MM.1S (cell line): ENCODE data around the gene KIAA1671.

Source experiments
- DNase-seq: peaks from one replicate; pipeline ENCODE4 v3.0.0-alpha.2; 2015
- H2AFZ ChIP-seq: fragments of 300-600 bp; sonication (generic); 2 replicates; pipeline ENCODE4 v1.6.0; 2016; ENCODE audit warnings: antibody characterized with exemption, low read length
- H3F3A ChIP-seq: fragments of 300-600 bp; sonication (generic); 2 replicates; pipeline ENCODE4 v1.6.1; 2016; ENCODE audit warnings: mild to moderate bottlenecking, antibody characterized with exemption, low read length, moderate library complexity, mixed read lengths; ENCODE audit not compliant: insufficient read depth
- H3K27ac ChIP-seq: fragments of 300-600 bp; sonication (generic); 2 replicates; pipeline ENCODE4 v1.5.1; 2016; ENCODE audit warnings: mild to moderate bottlenecking, low read length
- H3K27me3 ChIP-seq: fragments of 300-600 bp; sonication (generic); replicated peaks from 2 replicates; pipeline ENCODE4 v1.6.0; 2016; ENCODE audit warnings: low read length; ENCODE audit not compliant: insufficient read depth
- H3K36me3 ChIP-seq: fragments of 300-600 bp; sonication (generic); replicated peaks from 2 replicates; pipeline ENCODE4 v1.6.1; 2016; ENCODE audit warnings: mild to moderate bottlenecking, low read length, mixed read lengths; ENCODE audit not compliant: insufficient read depth
- H3K4me1 ChIP-seq: fragments of 300-600 bp; sonication (generic); 2 replicates; pipeline ENCODE4 v1.6.1; 2016; ENCODE audit warnings: low read length, mixed read lengths
- H3K4me2 ChIP-seq: fragments of 300-600 bp; sonication (generic); 2 replicates; pipeline ENCODE4 v1.6.0; 2016; ENCODE audit warnings: low read depth, low read length
- H3K4me3 ChIP-seq: fragments of 300-600 bp; sonication (generic); 2 replicates; pipeline ENCODE4 v1.5.1; 2016; ENCODE audit warnings: low read length, mixed read lengths
- H3K79me2 ChIP-seq: fragments of 300-600 bp; sonication (generic); 2 replicates; pipeline ENCODE4 v1.6.1; 2016; ENCODE audit warnings: mixed run types, low read length, mixed read lengths
- H3K9ac ChIP-seq: fragments of 300-600 bp; sonication (generic); 2 replicates; pipeline ENCODE4 v1.6.1; 2016; ENCODE audit warnings: low read length, mixed read lengths
- H3K9me2 ChIP-seq: fragments of 300-600 bp; sonication (generic); replicated peaks from 2 replicates; pipeline ENCODE4 v1.6.1; 2016; ENCODE audit warnings: mild to moderate bottlenecking, low read length, mixed read lengths; ENCODE audit not compliant: insufficient read depth
- H3K9me3 ChIP-seq: fragments of 300-600 bp; sonication (generic); replicated peaks from 2 replicates; pipeline ENCODE4 v1.6.1; 2016; ENCODE audit warnings: mild to moderate bottlenecking, low read length, mixed read lengths; ENCODE audit not compliant: insufficient read depth
- H4K20me1 ChIP-seq: fragments of 300-600 bp; sonication (generic); 2 replicates; pipeline ENCODE4 v1.6.1; 2016; ENCODE audit warnings: mild to moderate bottlenecking, low read length, moderate library complexity, mixed read lengths; ENCODE audit not compliant: insufficient read depth
- EZH2 ChIP-seq: fragments of 300-600 bp; sonication (generic); optimal IDR thresholded peaks from 2 replicates; pipeline ENCODE3; 2017; ENCODE audit warnings: low read depth, mild to moderate bottlenecking, antibody characterized with exemption, low read length, mixed read lengths
- EZH2phosphoT487 ChIP-seq: fragments of 300-600 bp; sonication (generic); IDR thresholded peaks from 2 replicates; pipeline ENCODE4 v1.6.1; 2018; ENCODE audit warnings: antibody characterized with exemption, low read length
- TF ChIP-seq, protein P1 (sequence below): fragments of 300-600 bp; sonication (generic); IDR thresholded peaks from 2 replicates; pipeline ENCODE4 v1.5.1; 2016; ENCODE audit warnings: antibody characterized with exemption, low read length, mixed read lengths

The KIAA1671 gene

DNA sequence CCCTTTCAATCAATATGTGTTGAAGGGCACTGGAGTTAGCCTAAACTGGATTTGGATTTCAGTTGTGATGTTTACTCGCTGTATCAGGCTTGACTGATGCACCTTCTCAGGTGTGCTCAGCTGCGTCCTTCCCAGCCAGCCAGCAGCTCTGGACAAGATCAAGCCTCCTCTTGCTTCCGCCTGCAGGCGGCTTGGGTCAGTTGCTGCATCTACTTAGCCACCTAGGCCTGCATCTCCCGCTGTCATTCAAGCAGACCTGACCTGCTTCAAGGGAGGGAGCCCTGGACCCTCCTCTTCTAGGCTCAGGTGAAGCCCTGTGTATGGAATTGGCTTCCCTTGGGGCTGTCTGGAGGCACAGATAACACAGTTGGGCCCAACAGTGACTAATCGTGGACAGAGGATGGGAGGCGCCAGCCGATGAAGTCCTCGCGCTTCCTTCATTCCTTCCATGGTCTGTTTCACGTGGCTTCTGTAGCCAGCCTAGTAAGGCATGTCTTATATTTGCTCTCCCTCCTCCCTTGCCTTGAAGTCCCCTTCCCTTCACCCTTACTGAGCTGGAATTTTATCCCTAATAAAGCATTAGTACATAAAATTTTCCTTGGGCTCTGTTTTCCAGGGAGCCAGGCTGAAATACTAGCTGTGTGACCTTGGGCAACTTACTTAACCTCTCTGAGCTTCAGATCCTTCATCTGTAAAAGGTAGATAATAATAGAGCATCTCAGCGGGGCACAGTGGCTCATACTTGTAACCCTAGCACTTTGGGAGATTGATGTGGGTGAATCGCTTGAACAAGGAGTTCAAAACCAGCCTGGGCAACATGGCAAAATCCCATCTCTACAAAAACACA is 3.9 kb upstream of the KIAA1671 start:
- TF ChIP-seq EZH2phosphoT487 = no peak
- TF ChIP-seq EZH2 = no peak
- TF ChIP-seq, protein P1, sequence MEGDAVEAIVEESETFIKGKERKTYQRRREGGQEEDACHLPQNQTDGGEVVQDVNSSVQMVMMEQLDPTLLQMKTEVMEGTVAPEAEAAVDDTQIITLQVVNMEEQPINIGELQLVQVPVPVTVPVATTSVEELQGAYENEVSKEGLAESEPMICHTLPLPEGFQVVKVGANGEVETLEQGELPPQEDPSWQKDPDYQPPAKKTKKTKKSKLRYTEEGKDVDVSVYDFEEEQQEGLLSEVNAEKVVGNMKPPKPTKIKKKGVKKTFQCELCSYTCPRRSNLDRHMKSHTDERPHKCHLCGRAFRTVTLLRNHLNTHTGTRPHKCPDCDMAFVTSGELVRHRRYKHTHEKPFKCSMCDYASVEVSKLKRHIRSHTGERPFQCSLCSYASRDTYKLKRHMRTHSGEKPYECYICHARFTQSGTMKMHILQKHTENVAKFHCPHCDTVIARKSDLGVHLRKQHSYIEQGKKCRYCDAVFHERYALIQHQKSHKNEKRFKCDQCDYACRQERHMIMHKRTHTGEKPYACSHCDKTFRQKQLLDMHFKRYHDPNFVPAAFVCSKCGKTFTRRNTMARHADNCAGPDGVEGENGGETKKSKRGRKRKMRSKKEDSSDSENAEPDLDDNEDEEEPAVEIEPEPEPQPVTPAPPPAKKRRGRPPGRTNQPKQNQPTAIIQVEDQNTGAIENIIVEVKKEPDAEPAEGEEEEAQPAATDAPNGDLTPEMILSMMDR = no peak
- Histone ChIP-seq H3K4me2 (no peak overlapping the region), H3K4me1 (peaks cover 7% of the 10 kb centered on the region), H3K27ac (no peak overlapping the region), H3K9me2 (no peaks in the 10 kb centered on the region), H4K20me1 (no peaks in the 10 kb centered on the region), H3K9ac (no peak overlapping the region), H3K9me3 (no peaks in the 10 kb centered on the region), H2AFZ (no peak overlapping the region), H3K4me3 (no peak overlapping the region), H3F3A (no peaks in the 10 kb centered on the region), H3K36me3 (no peaks in the 10 kb centered on the region), H3K79me2 (no peaks in the 10 kb centered on the region), H3K27me3 (peaks cover 9% of the 10 kb centered on the region)
- no peak for DNase-seq

DNA sequence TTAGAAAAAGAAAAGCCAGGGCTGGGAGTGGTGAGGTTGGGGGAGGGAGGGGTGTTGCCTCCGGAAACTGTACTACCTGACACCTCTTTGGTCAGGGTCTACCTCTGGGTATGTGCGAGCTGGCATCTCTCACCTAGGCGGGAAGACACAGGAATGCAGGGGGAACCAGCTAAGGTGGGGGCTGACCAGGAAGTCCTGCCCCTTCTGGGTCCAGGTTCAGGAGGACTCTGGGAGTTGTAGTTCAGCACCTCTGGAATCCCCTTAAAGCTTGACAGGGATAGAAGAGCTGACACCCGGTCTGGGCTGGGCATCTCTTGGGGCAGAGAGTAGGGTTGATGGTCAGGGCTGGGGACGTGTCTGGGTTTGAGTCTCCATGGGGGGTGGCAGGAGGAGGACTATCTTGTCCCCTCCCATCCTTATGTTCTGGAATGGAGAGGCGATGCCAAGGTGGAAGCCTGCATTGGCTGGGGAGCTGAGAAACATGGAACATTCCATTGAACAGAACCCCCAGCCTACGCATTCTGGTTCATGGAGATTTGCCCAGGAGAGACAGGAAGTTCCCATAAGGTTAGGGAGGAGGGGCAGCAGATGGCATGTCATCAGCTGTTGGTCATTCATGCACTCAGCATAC is 2.1 kb upstream of the KIAA1671 start:
- Histone ChIP-seq H3K27ac (no peak overlapping the region), H3K36me3 (no peaks in the 10 kb centered on the region), H3K4me3 (no peak overlapping the region), H2AFZ (no peak overlapping the region), H3K9me3 (no peaks in the 10 kb centered on the region), H3K4me2 (0 out of 2 replicates have a peak overlapping the region, but pooled peaks have one; percentile 3), H3K4me1 (0 out of 2 replicates have a peak, but pooled peaks cover 4% of the 10 kb centered on the region), H3K79me2 (no peaks in the 10 kb centered on the region), H3K27me3 (peaks cover 19% of the 10 kb centered on the region), H4K20me1 (no peaks in the 10 kb centered on the region), H3K9ac (no peak overlapping the region), H3K9me2 (no peaks in the 10 kb centered on the region), H3F3A (no peaks in the 10 kb centered on the region)
- no peak for DNase-seq
- TF ChIP-seq EZH2phosphoT487 (no peak), EZH2 (no peak)
- TF ChIP-seq, protein P1 = no peak

DNA sequence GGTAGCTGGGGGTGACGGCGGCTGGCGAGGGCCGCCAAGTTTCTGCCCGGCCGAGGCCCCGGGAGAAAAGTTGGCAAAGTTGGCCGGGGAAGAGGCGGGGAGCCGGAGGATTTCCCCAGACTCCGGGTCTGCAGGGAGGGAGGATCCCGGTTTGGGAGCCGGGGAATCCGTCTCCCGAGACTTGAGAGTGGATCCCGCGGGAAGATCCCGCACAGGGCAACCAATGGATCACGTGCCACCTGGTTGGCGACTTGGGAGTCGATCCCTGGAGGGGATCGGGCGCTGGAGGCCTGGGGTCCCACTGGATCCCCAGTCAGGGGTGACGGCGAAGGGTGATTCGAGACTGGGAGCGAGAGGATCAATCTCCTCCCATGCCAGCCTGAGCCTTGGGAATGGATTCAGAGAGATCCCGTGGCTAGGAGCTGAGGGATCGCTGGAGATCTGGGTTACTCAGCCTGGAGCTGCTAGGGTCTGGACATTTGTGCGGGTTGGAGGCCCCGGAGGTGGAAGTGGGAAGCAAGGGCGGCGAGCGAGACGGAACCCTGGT is 394 bp downstream of the KIAA1671 start:
- peak overlapping the region; percentile 61 for H2AFZ ChIP-seq

More for the DNA sequence above, 394 bp downstream of the KIAA1671 start:
- H3K27me3 ChIP-seq = peaks cover 19% of the 10 kb centered on the region
- H3K9me2 ChIP-seq = no peaks in the 10 kb centered on the region
- no peaks in the 10 kb centered on the region for H4K20me1 ChIP-seq
- H3F3A ChIP-seq = no peaks in the 10 kb centered on the region
- H3K4me2 ChIP-seq = peak overlapping the region; percentile 75
- no peak for DNase-seq
- no peaks in the 10 kb centered on the region for H3K36me3 ChIP-seq
- H3K9me3 ChIP-seq = no peaks in the 10 kb centered on the region
- TF ChIP-seq EZH2 = no peak
- TF ChIP-seq, protein P1 = no peak
- no peak for TF ChIP-seq EZH2phosphoT487
- H3K9ac ChIP-seq = peak overlapping the region; percentile 31; the same call in 1 of the 2 replicates
- H3K4me1 ChIP-seq = 0 out of 2 replicates have a peak, but pooled peaks cover 4% of the 10 kb centered on the region
- no peak overlapping the region for H3K27ac ChIP-seq
- no peaks in the 10 kb centered on the region for H3K79me2 ChIP-seq
- peak overlapping the region; percentile 48 for H3K4me3 ChIP-seq
